ENCODE results near the gene HPCAL1. TPM values are rescaled to one million over a fixed set of nuclear protein-coding genes. Genes with fewer than 3 reads are reported as not detected.

Gene HPCAL1
- total RNA-seq, 1 donor from 2014 or later, result 401 TPM

GRCh38 chr2:10330700-10331026 is 28.0 kb downstream of the HPCAL1 start:
- Histone ChIP-seq H3K4me1 (no peaks in the 10 kb centered on the region), H3K36me3 (peaks cover 0 to 4% of the 10 kb centered on the region in 2 donors), H3K27ac (no peak overlapping the region), H3K9me3 (peaks cover 0 to 7% of the 10 kb centered on the region in 2 donors), H3K4me3 (peak overlapping the region in 1 of 2 donors; percentile 35), H3K27me3 (no peaks in the 10 kb centered on the region)
- intact Hi-C loops (cut with DNase I), result no loop called here
- DNase-seq (ENCODE audit: low spot score in 2 of 2), result no peak
- no peak for TF ChIP-seq CTCF (IDR thresholded peaks at IDR 0.05)

GRCh38 chr2:10331027-10331701 is 28.5 kb downstream of the HPCAL1 start:
- Histone ChIP-seq H3K4me3 (peak overlapping the region in 1 of 2 donors; percentile 35), H3K27me3 (no peaks in the 10 kb centered on the region), H3K36me3 (peaks cover 0 to 4% of the 10 kb centered on the region in 2 donors), H3K9me3 (peaks cover 0 to 7% of the 10 kb centered on the region in 2 donors), H3K27ac (no peak overlapping the region), H3K4me1 (no peaks in the 10 kb centered on the region)
- peak in 1 of 2 donors; percentile 67 for DNase-seq (ENCODE audit: low spot score in 2 of 2)
- TF ChIP-seq CTCF (IDR thresholded peaks at IDR 0.05), result no peak
- intact Hi-C loops (cut with DNase I), result no loop called here

DNA sequence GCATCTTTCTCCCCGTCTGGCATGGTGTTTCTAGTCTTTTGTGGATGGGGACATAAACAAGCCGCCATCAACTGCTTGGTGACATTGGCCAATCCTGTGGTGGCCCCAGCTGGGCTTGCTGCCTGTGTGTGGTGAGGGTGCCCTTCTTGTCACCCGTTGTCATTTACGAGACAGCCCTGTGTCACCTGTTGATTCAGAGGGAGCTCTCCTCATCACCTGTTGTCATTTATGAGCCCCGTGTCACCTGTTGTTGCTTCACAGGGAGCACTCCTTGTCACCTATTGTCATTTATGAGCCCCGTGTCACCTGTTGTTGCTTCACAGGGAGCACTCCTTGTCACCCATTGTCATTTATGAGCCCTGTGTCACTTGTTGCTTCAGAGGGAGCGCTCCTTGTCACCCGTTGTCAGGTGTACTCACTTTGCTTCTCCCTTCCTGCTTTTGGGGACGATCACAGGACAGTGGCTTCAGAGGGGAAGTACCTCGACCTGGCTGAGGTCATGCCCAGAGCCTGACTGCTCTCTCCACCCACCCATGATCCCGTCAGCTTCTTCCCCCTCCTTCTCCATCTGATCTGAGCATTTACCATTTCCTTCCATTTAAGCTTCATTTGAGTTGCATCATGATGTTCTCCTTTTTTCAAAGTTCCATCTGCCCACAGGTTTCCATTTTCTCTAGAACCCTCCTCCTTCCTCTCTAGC is 29.1 kb downstream of the HPCAL1 start:
- Histone ChIP-seq H3K27me3 (no peaks in the 10 kb centered on the region), H3K4me3 (no peak overlapping the region), H3K36me3 (peaks cover 0 to 4% of the 10 kb centered on the region in 2 donors), H3K27ac (no peak overlapping the region), H3K9me3 (peaks cover 0 to 7% of the 10 kb centered on the region in 2 donors), H3K4me1 (no peaks in the 10 kb centered on the region)
- no peak for TF ChIP-seq CTCF (IDR thresholded peaks at IDR 0.05)
- DNase-seq (ENCODE audit: low spot score in 2 of 2), result no peak
- intact Hi-C loops (cut with DNase I), result no loop called here

DNA sequence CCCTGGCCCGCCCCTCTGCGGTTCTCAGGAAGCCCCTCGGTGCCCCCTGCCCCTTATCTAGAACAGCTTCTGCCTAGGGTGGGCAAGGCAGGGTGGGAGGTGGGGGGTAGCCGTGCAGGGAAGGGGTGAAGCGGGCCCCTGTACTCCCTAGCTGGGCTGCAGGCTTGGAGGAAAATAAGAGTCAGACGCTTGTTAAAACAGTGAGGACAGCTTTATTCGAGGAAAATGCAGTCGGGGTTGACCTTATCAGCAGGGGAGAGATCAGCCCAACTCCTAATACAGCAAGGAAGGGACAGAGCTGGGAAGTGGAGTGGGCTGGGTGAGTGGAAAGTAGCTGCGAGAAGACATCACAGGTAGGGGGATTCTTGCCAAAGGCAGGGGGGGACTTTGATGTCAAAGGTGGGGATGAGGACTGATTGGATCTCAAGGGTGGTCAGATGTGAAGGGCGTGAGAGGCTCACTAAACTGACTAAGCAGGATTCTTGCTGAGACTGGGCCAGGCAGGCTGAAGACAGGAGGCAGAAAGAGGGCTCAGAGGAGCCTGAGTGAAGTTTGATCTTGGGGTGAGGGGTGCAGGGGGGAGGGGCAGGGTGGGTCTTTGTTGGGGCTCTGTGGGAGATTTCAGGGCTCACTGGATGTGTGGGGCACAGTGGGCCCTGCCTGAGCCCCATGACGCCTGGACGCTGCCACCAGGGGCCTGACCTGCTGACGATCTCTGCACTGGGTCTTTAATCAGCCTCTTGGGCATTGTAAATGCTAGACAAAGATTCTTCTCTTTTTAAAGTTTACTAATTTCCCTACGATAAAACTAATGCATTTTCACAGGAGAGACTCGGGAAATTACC is 29.9 kb downstream of the HPCAL1 start:
- Histone ChIP-seq H3K4me1 (no peaks in the 10 kb centered on the region), H3K27ac (no peak overlapping the region), H3K4me3 (no peak overlapping the region), H3K27me3 (no peaks in the 10 kb centered on the region), H3K36me3 (peaks cover 0 to 4% of the 10 kb centered on the region in 2 donors), H3K9me3 (peaks cover 0 to 7% of the 10 kb centered on the region in 2 donors)
- no peak for DNase-seq (ENCODE audit: low spot score in 2 of 2)
- TF ChIP-seq CTCF (IDR thresholded peaks at IDR 0.05), result no peak
- intact Hi-C loops (cut with DNase I), result no loop called here

GRCh38 chr2:10333247-10333613 is 30.5 kb downstream of the HPCAL1 start:
- H3K27ac ChIP-seq, result no peak overlapping the region
- no peak overlapping the region for H3K4me3 ChIP-seq
- no peaks in the 10 kb centered on the region for H3K27me3 ChIP-seq
- DNase-seq (ENCODE audit: low spot score in 2 of 2), result no peak
- peaks cover 0 to 7% of the 10 kb centered on the region in 2 donors for H3K9me3 ChIP-seq
- H3K4me1 ChIP-seq, result no peaks in the 10 kb centered on the region
- TF ChIP-seq CTCF (IDR thresholded peaks at IDR 0.05), result no peak
- intact Hi-C loops (cut with DNase I), result no loop called here
- H3K36me3 ChIP-seq, result peaks cover 0 to 4% of the 10 kb centered on the region in 2 donors
